Stimulated activated CD4-positive, alpha-beta T cell treated with anti-CD3 and anti-CD28 coated beads, Interleukin-2, amount 100 ng/mL, for 24 hours (primary cell): ENCODE data around the gene ACBD6.

Experiments used
- DNase-seq, 2 donors: peaks; one replicate each; pipeline ENCODE4 v3.0.0-alpha.2; 2020

Gene ACBD6

GRCh38 chr1:180267211-180267561 is 235.2 kb downstream of the ACBD6 start:
- no peak for DNase-seq

DNA sequence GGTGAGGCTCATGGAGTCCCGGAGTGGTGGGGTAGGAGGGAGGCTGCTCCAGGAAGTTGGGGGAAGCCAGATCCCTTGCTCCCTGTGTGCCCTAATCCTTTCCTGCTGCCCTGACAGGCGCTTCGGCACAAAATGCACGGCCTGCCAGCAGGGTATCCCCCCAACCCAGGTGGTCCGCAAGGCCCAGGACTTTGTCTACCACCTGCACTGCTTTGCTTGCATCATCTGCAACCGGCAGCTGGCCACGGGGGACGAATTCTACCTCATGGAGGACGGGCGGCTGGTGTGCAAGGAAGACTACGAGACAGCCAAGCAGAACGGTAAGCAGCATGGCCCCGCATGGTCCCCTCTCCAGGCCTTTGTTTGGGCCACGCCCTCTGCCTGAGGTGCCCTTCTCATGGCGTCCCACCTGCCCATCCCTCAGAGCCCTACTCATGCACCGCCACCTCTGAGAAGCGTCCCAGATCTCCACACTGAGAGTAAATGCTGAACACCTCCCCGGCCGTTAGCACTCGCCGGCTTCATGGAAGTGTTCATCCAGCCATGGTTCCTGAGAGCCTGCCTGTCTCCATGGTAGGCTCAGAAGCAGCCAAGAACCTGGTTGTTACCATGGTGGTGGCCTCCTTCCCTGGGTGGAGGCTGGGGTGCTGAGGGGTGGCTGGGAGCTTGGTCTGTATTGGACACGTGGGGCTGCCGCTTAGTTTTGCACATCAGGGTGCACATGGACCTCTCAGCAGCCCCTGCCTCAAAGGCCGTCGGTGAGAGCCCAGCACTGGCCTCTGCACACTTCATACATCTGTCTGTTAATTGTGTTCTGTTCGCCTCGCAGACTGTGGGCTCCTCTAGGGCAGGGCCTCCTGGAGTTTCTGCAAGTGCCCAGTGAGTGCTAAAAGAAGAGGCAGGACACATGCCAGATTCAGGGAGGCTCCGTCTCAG is 235.8 kb downstream of the ACBD6 start:
- no peak for DNase-seq

GRCh38 chr1:180265871-180266270 is 236.5 kb downstream of the ACBD6 start:
- DNase-seq = no peak

- DNase-seq = no peak
Observed at GRCh38 chr1:180265201-180265600, 237.2 kb downstream of the ACBD6 start.

- DNase-seq = no peak
Observed at GRCh38 chr1:180264595-180264994, 237.8 kb downstream of the ACBD6 start.

DNA sequence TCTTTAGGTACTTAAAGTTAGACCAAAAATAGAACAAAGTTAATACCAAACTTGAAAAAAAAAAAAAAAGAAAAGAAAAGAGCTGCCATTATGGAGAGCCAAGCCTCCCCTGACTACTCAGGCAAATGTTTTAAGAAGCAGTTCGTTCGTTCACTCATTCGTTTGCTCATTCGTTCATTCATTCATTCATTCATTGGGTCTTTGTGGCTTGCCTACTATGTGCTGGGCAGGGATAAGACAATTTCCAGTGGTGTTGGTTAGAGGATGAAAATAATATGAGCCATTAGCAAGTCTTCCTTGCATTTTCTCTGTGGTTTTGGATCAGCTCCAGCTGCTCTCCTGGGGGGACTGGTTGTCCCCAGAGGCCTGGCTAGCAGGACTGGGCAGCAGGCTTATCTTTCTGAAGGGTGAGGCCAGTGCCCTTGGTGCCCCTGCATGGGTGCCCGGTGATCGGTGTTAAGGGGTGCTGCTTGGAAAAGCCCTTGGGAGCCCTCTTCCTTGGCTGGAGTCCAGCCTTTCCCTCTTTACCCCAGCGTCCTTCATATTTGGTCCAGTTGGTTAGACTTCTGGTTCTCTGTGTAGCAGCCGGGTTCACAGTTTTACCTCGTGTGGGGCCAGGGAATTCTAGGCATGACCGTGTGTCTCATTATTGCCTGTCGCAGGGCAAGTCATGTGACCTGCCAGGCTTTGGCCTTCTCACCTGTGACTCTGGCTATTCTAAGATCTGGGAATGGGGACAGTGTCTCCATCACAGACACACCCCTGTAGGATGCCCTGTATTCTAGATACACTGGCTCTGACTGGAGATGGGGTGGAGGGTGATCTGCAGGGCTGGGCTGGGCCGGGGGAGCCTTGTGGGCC is 239.5 kb downstream of the ACBD6 start:
- DNase-seq = no peak

GRCh38 chr1:180261524-180262155 is 240.7 kb downstream of the ACBD6 start:
- no peak for DNase-seq

- no peak for DNase-seq
Observed at GRCh38 chr1:180261030-180261429, 241.3 kb downstream of the ACBD6 start.

DNA sequence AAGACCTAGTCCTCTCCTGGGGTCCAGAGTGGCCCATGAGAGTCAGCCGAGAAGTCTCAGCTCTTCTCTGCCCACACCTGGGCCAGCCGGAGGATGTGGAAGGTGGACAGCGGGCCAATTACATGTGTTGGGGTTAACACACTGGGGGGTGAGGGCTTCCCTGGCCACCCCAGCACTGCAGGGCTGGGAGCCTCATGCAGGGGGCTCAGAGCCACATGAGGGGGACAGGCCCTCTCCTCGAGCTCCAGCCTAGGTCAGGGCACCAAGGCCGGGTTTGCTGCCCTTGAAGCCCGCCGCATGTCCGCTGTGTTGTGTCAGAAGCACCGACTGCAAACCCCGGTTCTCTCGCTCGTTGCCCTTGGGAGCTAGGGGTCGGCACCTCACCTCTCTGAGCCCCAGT is 241.8 kb downstream of the ACBD6 start:
- no peak for DNase-seq

DNA sequence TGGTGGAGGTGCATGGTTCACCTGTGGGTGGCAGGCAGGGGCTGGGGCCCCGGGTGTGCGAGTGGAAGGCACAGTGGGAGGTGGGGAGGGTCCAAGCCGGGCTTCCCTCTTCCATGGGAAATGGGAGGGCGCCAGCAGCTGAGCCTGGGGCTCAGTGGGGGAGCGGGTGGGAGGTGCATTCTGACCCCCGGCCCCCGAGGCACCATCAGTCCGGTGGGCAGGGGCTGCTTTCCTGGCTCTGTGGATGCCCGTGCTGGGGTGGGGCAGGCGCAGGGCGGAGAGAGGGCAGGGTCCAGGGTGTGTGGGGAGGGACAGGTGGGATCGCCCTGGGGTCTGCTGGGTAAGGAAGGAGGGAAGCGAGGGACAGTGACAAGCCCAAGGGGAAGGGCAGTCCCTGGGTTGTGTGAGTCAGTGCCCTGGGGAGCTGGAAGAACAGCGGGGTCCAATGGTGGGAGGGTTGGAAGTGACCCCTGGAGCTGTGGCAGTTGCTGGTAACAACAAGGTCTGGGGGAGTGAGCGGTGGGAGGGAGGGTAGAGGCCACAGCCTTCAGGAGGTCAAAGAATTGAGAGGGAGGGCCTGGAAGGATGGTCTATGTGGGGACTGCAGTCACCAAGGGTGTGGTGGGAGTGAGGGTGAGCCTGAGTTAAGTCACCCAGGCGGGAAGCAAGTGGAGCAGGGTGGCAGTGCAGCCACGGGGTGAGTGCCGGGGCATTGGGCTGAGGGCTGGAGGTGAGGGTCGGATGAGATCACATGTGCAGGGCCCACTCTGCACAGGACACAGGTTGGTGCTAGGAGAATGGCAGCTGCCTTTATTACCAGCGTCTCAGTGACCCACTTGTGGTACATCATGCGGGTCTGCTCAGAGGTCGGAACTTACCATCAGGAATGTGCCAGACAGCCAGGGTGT is 242.7 kb downstream of the ACBD6 start:
- no peak for DNase-seq

- no peak for DNase-seq
Observed at GRCh38 chr1:180258935-180259334, 243.4 kb downstream of the ACBD6 start.

DNA sequence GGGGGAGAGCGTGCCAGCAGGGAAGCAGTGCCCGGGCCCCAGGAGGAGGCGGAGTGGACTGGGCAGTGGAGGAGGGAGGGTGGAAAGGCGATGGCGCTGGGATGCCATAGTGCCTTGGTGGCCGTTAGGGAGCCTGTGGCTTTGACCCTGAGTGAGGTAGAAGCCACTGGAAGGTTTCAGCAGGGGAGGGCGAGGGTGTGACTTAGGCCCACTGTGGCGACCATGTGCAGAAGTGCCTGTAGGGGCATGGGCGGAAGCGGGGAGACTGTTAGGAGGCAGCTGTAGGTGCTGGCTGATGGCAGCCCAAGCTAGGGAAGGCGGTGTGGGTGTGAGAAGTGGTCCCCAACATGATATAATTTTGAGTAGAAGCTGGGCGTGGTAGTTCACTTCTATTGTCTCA is 244.1 kb downstream of the ACBD6 start:
- DNase-seq = no peak

DNA sequence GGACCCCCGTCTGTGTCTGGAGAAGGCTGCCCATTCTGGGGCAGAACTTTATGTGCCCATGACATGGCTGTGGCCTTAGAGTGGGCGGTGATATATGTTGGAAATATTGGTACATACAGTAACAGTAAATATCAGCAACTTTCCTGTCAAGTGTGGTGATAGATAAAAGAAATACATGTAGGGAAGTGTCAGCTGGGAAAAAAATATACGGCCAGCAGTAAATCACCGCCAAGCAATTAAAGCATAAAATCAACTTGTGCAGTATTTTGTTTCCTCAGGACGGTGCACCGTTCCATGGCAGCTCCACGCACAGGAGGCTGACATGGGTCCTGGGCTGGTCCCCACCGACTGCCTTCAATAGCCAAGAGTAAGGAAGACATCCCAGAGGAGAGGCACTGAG is 244.9 kb downstream of the ACBD6 start:
- no peak for DNase-seq

- no peak for DNase-seq
Observed at GRCh38 chr1:180257028-180257386, 245.4 kb downstream of the ACBD6 start.

GRCh38 chr1:180256341-180257027 is 245.9 kb downstream of the ACBD6 start:
- DNase-seq = no peak

- no peak for DNase-seq
Observed at GRCh38 chr1:180255536-180256340, 246.6 kb downstream of the ACBD6 start.

GRCh38 chr1:180254854-180255253 is 247.5 kb downstream of the ACBD6 start:
- no peak for DNase-seq

DNA sequence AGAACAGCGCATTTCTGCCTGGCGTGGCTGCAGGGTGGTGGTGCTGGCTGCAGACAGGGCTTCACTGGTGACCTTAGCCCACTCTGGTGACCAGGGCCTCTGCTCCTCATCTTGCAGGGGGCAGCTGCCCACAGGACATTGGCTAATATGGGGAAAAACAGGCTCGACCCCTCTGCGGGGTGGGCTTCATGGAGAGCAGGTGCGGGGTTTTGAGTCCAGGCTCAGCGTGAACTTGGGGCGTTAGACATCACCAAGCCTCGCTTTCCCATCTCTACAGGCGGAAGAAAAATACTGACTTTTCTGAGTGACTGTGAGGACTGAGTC is 247.9 kb downstream of the ACBD6 start:
- DNase-seq = no peak

- no peak for DNase-seq
Observed at GRCh38 chr1:180253585-180254495, 248.5 kb downstream of the ACBD6 start.
